Measurements from ENCODE around the gene BARX1. TPM values are rescaled to one million over a fixed set of nuclear protein-coding genes. Genes with fewer than 3 reads are reported as not detected.

Gene BARX1
- total RNA-seq, 1 donor from 2014 or later, result 11.8 TPM

- Mint-ChIP-seq H3K36me3 (peaks cover 4% of the 10 kb centered on the region), H3K27ac (peak overlapping the region; percentile 8), H3K27me3 (peaks cover 100% of the 10 kb centered on the region), H3K4me3 (peak overlapping the region; percentile 86), H3K4me1 (ENCODE audit: unreplicated experiment) (peaks cover 27% of the 10 kb centered on the region), H3K9me3 (peaks cover 4% of the 10 kb centered on the region)
- TF ChIP-seq CTCF (conservative IDR thresholded peaks at IDR 0.05), result no peak
- no peak for DNase-seq (ENCODE audit: extremely low spot score, unreplicated experiment)
These were observed 8.8 kb downstream of the BARX1 start for GRCh38 chr9:93946338-93946712.

GRCh38 chr9:93945400-93946337 is 9.5 kb downstream of the BARX1 start:
- no peak for TF ChIP-seq CTCF (conservative IDR thresholded peaks at IDR 0.05)
- peaks cover 4% of the 10 kb centered on the region for H3K9me3 Mint-ChIP-seq
- peak overlapping the region; percentile 86 for H3K4me3 Mint-ChIP-seq
- H3K27me3 Mint-ChIP-seq, result peaks cover 100% of the 10 kb centered on the region
- peak overlapping the region; percentile 8 for H3K27ac Mint-ChIP-seq
- peaks cover 3% of the 10 kb centered on the region for H3K36me3 Mint-ChIP-seq
- DNase-seq (ENCODE audit: extremely low spot score, unreplicated experiment), result no peak
- H3K4me1 Mint-ChIP-seq (ENCODE audit: unreplicated experiment), result peaks cover 26% of the 10 kb centered on the region

GRCh38 chr9:93944011-93944410 is 11.1 kb downstream of the BARX1 start:
- Mint-ChIP-seq H3K4me3 (no peak overlapping the region), H3K36me3 (no peaks in the 10 kb centered on the region), H3K4me1 (ENCODE audit: unreplicated experiment) (peaks cover 18% of the 10 kb centered on the region), H3K9me3 (no peaks in the 10 kb centered on the region), H3K27me3 (peaks cover 99% of the 10 kb centered on the region), H3K27ac (no peak overlapping the region)
- DNase-seq (ENCODE audit: extremely low spot score, unreplicated experiment), result no peak
- no peak for TF ChIP-seq CTCF (conservative IDR thresholded peaks at IDR 0.05)

- no peaks in the 10 kb centered on the region for H3K36me3 Mint-ChIP-seq
- TF ChIP-seq CTCF (conservative IDR thresholded peaks at IDR 0.05), result no peak
- no peak overlapping the region for H3K4me3 Mint-ChIP-seq
- no peak for DNase-seq (ENCODE audit: extremely low spot score, unreplicated experiment)
- H3K27me3 Mint-ChIP-seq, result peaks cover 96% of the 10 kb centered on the region
- peaks cover 18% of the 10 kb centered on the region for H3K4me1 Mint-ChIP-seq (ENCODE audit: unreplicated experiment)
- H3K9me3 Mint-ChIP-seq, result no peaks in the 10 kb centered on the region
- H3K27ac Mint-ChIP-seq, result no peak overlapping the region
These were observed 13.0 kb downstream of the BARX1 start for GRCh38 chr9:93942161-93942560.

GRCh38 chr9:93941493-93941892 is 13.7 kb downstream of the BARX1 start:
- Mint-ChIP-seq H3K4me3 (no peak overlapping the region), H3K27ac (no peak overlapping the region), H3K27me3 (peaks cover 95% of the 10 kb centered on the region), H3K4me1 (ENCODE audit: unreplicated experiment) (peaks cover 14% of the 10 kb centered on the region), H3K36me3 (no peaks in the 10 kb centered on the region), H3K9me3 (no peaks in the 10 kb centered on the region)
- DNase-seq (ENCODE audit: extremely low spot score, unreplicated experiment), result no peak
- no peak for TF ChIP-seq CTCF (conservative IDR thresholded peaks at IDR 0.05)
